H54 (cell line): ENCODE results near the gene RHBDF2.

Experiments used
- DNase-seq: peaks from one replicate; pipeline ENCODE4 v3.0.0; 2011; ENCODE audit warnings: low spot score, mixed read lengths; ENCODE audit not compliant: insufficient read length
- FAIRE-seq: peaks from 3 replicates; lab custom pipeline; 2011; peaks lifted over from hg19 to GRCh38; lab: Jason Lieb, UNC
- POLR2A ChIP-seq: IDR thresholded peaks from 2 replicates; pipeline ENCODE4 v1.6.1; 2011; ENCODE audit warnings: low read depth, mild to moderate bottlenecking, low read length

The RHBDF2 gene

GRCh38 chr17:76433693-76434092 lies 67.5 kb downstream of the RHBDF2 start:
- DNase-seq (no peak), FAIRE-seq (no peak)
- no peak for TF ChIP-seq POLR2A

DNA sequence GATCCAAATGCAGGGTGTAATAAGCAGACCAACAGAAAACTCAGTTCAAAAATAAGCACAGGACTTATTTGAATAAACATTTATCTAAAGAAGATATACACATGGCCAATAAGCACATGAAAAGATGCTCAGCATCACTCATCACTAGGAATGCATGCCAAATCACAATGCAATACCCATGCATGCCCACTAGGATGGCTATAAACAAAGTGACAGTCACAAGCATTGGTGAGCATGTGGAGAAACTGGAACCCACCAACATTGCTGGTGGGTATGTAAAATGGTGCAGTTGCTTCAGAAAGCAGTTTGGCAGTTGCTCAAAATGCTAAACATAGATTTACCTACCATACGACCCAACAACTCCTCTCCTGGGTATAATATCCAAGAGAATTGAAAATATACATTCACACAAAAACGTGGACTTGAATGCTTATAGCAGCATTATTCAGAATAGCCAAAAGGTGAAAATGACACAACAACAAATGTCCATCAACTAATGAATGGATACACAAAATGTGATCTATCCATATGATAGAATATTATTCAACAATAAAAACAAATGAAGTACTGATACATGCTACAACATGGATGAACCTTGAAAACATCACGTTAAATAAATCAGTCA lies 68.4 kb downstream of the RHBDF2 start:
- DNase-seq (no peak), FAIRE-seq (no peak)
- no peak for TF ChIP-seq POLR2A

- DNase-seq (no peak), FAIRE-seq (no peak)
- TF ChIP-seq POLR2A: no peak
Measured at GRCh38 chr17:76432004-76432403, 69.2 kb downstream of the RHBDF2 start.

GRCh38 chr17:76431509-76431908 lies 69.7 kb downstream of the RHBDF2 start:
- no peak for DNase-seq
- no peak for FAIRE-seq
- no peak for TF ChIP-seq POLR2A

- FAIRE-seq (no peak), DNase-seq (no peak)
- TF ChIP-seq POLR2A: no peak
Measured at GRCh38 chr17:76428511-76428910, 72.7 kb downstream of the RHBDF2 start.

GRCh38 chr17:76427501-76428231 lies 73.6 kb downstream of the RHBDF2 start:
- TF ChIP-seq POLR2A: no peak
- FAIRE-seq: no peak
- DNase-seq: no peak

DNA sequence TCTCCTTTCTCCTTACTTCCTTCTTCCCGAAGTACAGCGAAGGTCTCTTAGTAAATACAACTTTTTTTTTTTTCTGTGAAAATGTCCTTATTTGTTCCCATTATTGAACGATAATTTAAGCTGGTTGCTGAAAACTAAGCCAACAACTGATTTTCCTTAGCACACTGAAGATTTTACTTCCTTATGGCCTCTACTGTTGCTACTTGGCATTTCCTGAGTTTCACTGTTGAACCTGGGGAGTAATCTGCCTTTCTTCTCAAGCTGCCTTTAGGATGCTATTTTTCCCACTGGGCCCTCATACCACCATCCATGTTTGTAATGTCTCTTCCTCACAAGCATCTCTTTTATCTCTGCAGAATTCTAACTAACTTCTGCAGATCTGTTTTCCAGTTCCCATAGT lies 74.4 kb downstream of the RHBDF2 start:
- no peak for DNase-seq
- TF ChIP-seq POLR2A: no peak
- FAIRE-seq: no peak

DNA sequence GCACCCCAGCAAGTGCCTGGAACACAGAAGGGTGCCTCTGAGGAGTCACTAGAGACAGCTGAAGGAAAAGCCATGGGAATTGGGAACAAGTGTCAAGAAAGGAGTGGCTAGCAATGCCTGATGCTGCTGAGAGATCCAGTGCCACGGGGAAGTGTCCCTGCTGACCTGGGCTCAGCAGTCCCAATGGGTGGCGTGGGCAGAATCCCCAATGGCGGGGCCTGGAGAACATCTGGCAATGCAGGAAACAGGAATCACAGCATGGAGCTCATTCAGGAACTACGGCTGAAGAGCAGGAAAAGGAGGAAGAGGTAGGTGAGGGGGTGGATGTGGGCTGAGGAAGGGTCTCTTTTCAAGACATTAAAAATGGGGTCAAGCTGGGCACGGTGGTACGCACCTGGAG lies 78.4 kb downstream of the RHBDF2 start:
- FAIRE-seq (no peak), DNase-seq (no peak)
- TF ChIP-seq POLR2A: no peak

DNA sequence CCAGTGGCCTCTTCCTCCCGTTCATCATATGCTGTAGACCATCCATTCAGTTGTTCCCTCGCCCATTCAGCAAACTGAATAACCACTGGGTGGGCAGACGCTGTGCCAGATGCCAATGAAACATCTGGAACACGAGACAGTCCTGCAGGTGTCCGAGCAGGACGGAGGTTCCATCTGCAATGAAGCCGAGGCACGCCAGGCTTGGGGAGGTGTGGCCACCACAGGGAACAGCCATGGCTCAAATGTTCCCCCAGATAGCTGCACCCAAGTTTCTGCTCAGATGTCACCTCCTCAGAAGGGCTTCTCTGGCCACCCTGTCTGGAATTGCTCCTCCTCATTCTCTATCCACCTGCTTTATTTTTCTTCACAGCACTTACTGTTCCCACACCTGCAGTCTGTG lies 78.8 kb downstream of the RHBDF2 start:
- FAIRE-seq (no peak), DNase-seq (no peak)
- no peak for TF ChIP-seq POLR2A

DNA sequence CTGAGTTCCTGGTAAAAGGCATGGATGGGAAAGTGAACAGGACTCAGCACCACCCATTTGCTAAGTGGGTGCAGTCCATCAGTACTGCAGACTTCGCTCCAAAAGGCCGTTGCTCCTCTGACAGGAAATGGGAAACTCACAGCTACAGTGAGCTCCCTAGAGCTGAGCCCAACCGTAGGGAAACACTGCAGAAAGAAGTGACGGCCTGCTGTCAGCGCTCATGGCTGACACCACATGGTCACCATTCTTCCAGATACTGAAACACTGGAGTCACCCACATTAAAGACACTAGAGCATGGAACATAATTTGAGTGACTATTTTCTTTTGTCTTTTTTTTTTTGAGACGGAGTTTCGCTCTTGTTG lies 80.2 kb downstream of the RHBDF2 start:
- DNase-seq (no peak), FAIRE-seq (no peak)
- no peak for TF ChIP-seq POLR2A
